ENCODE data around the gene RPS3.
"Not testable (repeated sequence)": the region's sequence is repeated elsewhere in the genome, so short reads cannot be mapped to it uniquely, and the experiment has no call there.

Gene RPS3

DNA sequence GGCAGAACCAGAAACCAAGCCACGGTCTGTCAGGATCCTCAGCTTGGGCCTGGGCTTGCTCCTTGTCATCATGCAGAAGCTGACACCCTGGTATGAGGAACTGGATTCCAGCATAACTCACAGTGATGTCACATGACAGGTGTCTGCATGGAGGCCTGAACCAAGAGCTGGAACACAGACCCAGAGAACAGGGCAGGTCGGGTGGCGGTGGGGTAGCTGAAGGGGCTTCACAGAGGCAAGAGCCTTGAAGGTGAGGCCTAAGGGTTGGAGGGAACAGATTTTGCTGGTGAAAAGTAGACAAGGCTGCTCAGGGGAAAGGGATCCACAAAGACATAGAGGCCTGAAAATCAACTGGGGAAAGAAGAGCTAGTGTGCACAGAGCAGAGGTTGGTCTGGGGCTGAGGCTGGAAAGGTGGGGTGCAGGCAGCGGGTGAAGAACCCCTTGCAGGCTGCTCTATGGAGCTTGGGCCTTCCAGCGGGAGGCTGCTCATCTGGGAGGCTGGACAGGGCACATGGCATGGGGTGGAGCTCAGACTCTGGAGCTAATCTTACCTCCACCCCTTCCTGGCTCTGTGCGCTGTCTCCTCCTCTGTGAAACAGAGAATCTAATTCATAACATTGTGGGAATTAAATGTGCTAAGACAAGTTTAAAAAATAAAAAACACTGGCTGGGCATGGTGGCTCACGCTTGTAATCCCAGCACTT, 18.4 kb upstream of the RPS3 start:
- no peak for DNase-seq

DNA sequence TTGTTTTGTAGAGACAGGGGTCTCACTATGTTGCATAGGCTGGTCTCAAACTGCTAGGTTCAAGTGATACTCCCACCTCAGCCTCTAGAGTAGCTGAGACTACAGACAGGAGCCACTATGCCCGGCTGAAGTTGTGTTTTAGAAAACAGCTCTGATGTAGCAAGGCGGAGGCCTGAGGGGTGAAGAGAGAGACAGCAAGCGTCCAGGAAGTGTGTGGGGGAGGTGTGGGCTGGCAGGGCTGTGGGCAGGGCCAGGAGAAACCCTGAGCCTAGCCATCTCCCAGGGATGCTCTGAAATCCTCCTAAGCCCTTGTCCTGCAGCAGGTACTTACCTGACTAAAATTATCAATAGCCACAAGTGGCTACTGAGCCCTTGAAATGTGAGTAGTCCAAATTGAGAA, 16.1 kb upstream of the RPS3 start:
- DNase-seq: no peak

DNA sequence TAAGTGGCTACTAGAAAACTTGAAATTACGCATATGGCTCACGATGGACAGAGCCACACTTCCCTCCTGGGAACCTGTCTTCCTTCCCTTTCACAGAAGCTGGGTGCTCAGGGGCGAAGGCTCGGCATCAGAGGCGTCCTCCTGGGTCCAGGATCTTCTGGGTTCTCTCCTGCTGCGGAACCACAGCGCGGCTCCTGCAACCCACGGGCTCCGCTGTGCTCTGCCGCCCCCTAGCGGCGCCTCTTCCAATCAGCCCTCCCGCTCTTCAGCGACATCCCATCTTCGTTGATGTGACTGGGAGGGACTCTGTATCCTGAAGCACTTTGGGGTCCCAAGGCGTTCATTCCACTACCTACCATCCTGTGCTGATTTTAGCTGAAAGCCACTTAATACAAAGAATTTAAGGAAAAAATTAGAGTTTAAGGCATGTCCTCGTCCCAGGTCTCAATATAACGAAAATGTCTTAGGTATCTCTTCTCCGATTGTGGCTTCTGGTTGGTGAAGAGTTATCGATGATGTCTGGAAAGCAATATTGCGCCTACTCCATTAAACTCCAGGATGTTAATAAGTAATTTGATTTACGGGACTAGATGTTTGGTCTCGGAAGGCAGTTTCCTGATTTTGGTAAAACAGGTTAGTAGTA, 14.8 kb upstream of the RPS3 start:
- no peak for DNase-seq

DNA sequence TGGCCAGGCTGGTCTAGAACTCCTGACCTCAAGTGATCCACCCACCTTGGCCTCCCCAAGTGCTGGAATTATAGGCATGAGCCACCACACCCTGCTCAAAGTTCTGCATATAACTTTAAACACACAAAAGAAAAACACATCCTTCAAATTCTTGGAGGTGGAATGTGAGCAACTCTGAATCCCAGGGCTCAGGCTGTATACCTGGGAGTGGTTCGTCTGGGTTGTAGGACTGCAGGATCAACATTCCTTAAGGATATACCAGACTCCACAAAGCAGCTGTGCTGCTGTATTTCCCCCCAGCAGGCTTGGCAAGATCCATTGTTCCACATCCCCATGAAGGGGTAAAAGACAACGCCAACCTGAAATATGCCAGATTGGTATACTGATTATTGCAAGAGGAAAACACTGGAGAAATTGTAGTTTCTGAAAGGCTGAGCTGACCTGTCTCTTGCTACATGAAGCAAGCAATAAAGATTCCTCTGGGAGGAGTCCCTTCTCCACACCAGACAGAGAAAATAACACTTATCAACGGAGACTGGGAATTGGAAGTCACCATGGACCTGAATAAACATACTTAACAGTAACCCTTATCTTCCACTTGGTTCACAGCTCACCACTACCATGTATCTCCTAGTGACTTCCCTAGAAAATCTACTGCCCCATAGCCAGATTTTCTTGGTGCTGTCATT, 12.2 kb upstream of the RPS3 start:
- no peak for DNase-seq

DNA sequence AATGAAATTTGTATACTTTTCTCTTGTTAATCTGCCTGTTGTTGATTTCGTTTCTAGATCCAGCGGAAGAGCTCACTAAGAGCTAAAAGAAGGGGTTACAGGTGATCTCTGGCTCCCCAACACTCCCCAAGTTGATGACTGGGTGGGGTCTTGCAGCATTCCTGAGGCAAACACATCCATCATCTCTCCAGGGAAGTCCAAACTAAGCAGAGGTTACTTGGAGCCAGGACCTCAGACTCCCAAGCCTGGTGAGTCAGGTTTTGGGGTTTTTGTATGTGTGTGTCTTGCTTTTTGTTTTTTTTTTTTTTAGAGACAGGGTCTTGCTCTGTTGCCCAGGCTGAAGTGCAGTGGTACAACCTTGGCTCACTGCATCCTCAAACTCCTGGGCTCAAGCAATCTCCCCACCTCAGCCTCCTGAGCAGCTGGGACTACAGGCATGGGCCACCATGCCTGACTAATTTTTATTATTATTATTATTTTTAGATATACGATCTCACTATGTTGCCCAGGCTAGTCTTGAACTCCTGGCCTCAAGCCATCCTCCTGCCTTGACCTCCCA, 11.5 kb upstream of the RPS3 start:
- DNase-seq: no peak

DNA sequence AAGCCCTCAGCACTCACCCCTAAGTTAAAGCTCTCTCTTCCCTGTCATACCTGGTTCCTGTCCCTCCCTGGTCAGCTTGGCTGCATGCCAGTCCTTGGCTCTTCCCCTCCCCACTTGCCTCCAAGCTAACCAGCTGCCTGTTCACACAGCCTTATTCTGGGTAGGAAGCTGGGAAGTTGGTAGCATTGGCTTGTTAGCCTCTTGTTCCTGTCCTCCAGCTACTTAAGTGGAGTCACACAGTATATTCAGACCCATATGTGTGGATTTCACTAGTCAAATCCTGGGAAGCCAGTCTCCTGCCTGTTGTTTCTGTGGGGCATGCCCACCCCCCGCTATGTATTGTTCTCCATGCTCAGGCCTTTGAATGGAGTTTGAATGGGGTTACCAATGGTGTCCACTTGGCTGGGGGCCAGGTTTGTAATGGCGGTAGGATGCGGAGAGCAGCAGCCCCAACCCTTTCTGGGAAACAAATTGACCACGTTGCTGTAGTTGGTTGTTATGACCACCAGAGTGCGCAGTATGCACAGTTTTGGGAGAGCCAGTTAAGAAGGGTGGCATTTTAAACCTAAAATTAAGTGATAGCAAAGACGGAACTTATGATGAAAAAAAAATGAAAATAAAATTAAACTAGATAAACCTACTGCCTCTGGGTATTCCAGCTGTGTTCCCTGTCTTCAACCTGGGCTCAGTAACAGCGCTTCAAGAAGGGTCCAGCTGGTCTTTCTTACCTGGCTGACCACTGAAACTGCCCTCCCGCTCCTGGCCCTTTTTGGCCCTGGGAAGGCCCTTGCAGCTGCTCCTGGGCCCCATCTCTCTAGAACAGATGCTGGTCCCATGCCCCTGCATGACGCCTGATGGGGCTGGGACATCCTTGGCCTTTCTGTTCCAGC, 10.7 kb upstream of the RPS3 start:
- DNase-seq: no peak

DNA sequence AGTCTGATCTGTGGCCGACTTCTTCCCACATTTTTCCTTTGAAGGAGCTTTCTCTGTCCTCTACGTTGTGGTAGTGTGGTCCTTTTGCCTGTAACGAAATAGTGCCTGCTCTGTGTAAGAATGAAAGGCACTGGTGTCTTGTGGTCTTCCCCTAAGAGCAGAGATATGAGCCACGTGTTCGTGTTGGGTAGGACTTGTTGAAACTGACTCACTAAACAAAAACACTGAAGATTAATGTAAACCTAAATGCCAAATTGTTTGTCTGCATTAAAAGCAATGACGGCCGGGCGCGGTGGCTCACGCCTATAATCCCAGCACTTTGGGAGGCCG, 10.1 kb upstream of the RPS3 start:
- no peak for DNase-seq

DNA sequence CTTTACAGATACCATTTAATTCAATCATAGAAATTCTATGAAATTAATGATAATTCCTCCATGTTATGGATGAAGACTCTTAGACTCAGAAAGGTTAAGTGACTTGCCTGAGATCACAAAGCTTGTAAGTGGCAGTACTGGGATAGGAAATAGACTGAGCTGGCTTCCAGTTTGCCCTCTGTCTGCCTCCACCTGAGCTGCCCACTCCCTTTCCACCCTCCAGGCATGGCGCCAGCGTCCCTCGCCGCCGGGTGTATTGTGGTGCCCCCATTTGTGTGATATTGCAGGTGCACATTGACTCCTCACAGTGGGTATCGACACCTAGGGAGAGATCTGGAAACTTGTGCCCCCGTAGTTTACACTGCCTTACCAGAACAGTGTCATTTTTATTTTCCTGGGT, 9.4 kb upstream of the RPS3 start:
- no peak for DNase-seq

DNA sequence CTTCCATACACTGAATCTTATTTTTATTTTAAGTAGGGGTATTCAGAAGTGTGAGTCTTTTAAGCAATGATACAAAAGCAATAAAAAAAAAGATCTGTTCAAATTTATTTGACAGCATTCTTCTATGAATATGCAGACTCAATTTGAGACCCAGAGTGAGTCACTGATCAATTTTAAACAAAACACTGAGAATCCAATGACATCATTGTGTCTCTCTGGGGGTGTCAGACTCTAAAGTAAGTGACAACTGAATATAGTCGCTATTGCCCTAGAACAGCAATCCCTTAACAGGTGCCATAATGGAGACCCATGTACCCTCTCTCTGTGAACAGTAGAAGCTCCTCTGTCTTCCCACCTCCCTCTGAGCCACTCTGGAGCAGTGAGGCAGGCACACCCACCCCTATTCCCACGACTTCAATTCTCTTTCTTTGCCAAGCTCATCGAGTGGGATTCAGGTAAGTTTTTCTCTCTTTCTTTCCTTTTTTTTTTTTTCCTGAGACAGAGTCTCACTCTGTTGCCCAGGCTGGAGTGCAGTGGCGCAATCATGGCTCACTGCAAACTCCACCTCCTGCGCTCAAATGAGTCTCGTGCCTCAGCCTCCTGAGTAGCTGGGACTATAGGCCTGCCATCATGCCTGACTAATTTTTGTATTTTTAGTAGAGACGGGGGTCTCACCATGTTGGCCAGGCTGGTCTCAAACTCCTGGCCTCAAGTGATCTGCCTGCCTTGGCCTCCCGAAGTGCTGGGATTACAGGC, 5.1 kb upstream of the RPS3 start:
- no peak for DNase-seq

DNA sequence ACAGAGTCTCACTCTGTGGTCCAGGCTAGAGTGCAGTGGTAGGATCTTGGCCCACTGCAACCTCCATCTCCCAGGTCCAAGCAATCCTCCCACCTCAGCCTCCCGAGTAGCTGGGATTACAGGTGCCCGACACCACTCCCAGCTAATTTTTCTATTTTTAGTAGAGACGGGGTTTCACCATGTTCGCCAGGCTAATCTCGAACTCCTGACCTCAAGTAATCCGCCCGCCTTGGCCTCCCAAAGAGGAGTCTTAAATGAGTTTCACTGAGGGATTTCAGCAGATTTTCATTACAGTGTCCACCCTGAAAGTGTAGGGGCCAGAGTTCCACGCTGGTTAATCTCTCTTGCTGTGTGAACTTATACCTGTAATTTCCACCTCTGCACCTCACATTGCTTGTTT, 412 bp upstream of the RPS3 start:
- no peak for DNase-seq

DNA sequence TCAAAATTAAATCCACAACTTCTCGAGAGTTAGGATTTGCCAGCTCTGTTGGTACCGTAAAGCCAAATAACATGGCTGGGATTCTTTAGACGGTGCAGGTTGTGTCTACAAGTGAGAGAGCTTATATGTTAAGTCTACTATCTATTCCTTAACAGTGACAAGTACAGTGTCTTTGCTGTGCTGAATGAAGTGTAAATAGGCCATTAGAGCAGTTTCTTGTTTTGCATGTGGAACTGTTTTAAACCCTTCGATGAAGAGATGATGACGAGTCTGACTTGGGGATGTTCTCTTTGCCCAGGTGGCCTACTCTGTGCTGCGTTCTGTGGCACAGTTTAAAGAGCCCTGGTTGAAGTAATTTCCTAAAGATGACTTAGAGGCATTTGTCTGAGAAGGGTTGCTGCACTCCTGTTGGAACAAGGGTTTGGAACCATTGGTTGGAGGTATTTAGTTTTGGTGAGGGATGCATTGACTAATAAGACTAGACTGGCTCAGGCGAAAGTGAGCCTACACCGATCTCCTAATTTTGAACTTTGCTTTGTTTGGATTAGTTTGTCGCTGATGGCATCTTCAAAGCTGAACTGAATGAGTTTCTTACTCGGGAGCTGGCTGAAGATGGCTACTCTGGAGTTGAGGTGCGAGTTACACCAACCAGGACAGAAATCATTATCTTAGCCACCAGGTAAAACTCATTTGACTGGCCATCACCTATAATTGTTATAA, 988 bp downstream of the RPS3 start:
- no peak for DNase-seq

DNA sequence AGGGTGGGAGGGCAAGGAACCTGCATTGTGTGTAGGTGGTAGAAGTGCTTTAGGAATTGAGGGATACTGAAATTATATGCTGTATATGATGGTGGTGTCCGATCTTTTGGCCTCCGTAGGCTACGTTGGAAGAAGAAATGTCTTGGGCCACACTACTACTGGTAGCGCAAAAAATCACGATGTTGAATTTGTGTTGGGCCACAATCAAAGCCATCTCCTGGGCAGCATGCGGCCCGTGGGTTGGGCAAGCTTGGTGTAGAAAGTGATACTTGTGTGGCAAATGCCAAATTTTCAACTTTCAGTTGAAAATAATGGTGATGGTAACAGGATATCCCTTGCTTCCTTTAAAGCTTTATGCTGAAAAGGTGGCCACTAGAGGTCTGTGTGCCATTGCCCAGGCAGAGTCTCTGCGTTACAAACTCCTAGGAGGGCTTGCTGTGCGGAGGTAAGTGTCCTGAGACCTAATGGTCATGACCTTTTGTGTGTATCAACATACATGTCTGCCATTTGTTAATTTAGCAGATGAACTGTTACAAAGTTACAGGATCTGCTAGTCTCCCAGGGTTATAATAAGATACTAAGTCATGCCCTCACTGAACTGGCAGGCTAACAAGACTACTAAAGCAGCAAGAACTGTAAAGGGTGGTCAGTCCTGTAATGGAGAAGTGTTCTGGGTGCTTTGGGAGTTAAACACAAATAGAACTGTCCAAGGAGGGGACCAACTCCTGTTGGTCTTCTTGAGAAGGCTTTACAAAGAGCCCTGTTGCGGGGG, 2.9 kb downstream of the RPS3 start:
- no peak for DNase-seq

DNA sequence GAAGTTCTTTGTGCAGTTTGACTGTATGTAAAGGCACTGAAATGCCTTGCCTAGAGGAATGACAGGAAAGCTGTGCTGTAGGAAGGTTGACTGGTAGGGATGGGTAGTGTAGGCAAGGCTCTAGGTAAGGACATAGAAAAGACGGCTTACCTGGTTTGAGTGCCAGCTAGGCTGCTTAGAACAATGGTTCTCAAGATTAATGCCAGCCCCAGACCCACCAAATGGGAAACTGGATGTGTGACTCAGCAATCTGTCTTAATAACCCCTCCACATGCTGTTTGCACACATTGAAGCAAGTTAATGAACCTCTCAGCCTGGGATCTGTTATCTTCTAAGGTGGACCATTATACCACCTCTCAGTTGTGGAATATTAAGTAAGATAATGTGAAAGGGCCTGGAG, 3.7 kb downstream of the RPS3 start:
- no peak for DNase-seq

DNA sequence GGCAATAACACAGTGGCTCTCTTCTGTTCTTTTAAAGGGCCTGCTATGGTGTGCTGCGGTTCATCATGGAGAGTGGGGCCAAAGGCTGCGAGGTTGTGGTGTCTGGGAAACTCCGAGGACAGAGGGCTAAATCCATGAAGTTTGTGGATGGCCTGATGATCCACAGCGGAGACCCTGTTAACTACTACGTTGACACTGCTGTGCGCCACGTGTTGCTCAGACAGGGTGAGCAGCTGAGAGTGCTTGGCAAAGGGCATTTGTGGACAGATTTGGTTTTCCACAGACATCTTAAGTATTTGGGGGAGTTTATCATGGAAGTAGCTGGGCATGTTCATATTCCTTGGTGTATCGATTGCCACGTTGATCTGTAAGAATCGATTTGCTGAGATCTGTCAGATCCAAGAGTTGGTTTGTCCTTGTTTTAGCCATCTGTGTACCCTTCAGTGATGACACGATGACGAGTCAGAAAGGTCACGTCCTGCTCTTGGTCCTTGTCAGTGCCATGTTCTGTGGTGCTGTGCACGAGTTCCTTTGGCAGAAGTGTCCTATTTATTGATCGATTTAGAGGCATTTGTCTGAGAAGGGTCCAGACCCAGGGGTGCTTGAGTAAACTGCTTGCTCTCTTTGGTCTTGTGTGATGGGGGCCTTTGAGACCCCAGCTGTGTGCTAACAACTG, 4.8 kb downstream of the RPS3 start:
- DNase-seq: no peak

DNA sequence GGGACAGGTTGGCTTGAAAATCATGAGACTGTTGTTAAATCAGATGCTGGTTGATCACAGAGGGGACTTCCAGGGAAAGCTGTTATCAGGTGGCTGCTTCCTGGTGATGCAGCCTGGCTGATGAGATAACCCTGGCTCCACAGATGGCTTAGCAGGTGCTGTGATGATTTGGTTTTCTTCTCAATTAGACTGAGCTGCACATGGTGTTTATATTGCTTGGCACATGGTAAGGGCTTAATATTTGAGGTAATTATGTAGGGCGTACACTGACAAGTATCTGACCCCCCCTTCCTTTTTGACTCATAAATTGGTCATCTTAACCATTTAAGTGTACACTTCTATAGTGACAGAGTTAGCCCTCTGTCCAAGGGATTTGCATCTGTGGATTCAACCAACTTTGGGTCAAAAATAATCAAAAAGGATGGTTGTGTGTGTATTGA, 7.0 kb downstream of the RPS3 start:
- DNase-seq: no peak

DNA sequence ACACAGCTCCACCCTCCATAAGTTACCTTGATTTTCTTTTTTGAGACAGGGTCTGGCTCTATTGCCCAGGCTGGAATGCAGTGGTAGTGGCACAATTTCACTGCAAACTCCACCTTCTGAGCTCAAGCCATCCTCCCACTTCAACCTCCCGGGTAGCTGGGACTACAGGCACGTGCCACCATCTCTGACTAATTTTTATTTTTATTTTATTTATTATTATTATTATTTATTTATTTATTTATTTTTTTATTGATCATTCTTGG, 9.6 kb downstream of the RPS3 start:
- no peak for DNase-seq

DNA sequence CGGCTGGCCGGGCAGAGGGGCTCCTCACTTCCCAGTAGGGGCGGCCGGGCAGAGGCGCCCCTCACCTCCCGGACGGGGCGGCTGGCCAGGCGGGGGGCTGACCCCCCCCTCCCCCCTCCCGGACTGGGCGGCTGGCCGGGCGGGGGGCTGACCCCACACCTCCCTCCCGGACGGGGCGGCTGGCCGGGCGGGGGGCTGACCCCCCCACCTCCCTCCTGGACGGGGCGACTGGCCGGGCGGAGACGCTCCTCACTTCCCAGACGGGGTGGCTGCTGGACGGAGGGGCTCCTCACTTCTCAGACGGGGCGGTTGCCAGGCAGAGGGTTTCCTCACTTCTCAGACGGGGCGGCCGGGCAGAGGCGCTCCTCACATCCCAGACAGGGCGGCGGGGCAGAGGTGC, 10.7 kb downstream of the RPS3 start:
- not testable (repeated sequence) for DNase-seq

DNA sequence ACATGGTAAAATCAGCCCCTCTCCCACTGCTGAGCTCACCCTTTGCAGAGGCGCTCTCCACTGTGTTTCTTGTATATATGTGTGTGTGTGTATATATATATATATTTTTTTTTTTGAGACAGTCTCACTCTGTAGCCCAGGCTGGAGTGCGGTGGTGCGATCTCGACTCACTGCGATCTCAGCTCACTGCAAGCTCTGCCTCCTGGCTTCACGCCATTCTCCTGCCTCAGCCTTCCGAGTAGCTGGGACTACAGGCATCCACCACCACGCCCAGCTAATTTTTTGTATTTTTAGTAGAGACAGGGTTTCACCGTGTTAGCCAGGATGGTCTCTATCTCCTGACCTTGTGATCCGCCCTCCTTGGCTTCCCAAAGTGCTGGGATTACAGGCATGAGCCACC, 13.8 kb downstream of the RPS3 start:
- DNase-seq: not testable (repeated sequence)

DNA sequence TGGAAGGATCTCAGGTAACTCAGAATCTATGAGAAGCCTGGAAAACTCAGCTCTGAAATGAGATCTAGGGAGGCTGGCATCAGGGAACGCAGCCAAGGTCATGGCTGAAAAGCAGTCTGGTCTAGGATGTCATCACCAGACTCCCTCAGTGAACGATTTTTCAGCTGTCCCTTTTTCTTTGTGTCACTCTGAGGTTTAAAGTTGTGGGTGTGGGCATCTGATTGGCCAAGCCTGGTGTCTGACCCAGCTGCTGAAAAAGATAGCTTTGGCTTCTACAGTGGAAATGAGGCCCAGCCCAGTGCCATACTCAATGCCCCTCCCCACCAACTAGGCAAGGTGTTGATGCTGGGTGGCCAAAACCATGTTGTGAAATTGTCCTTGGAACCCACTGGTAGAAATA, 14.5 kb downstream of the RPS3 start:
- DNase-seq: no peak

DNA sequence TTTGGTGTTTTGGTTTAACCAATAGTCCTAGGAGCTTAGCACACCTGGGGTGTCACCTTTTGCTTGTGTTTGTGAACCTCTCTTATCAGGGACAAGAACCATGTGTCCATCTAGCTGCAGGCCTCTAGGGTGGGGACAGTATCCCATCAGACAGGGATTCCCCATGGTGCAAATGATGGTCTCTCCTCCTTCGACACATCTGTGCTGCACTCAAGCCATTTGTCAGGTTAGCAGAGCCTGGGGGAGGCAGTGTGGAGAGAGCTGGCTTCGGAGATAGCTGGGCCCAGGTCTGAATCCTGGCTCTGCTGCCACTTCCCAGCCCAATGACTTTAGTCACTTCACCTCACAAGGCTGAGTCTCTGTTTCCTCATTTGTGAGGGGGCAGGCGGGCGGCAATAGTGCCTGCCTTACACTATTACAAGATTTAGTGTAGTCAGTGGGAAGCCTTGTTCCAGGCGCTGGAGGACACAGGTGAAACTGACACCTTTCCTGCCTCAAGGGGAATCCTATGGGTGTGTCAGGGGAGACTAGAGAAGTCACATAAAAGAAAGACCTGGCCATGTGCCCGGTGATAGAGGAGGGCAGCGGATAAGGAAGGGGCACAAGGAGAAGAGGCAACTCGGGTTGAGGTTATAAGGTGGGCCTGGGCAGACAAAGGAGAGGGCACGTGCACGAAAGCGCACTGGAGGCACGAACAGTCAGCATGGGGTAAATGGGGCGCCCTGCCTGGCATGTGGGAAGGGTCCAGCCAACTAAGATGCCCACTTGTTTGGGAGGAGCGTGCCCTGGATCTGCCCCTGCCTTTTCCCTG, 21.1 kb downstream of the RPS3 start:
- no peak for DNase-seq

Data from SIG-M5 (cell line).